DLD1 (cell line): ENCODE results near the gene C1R.
"Not testable (repeated sequence)": the region's sequence is repeated elsewhere in the genome, so short reads cannot be mapped to it uniquely, and the experiment has no call there.

ENCODE experiments used
- in situ Hi-C: cut with HindIII; loops from 2 replicates; pipeline ENCODE4 v1.10.0; 2017; ENCODE audit warnings: low sequenced_read_pairs

The C1R gene

GRCh38 chr12:7045913-7046312 lies 46.3 kb downstream of the C1R start:
- in situ Hi-C loops, result no loop called here

DNA sequence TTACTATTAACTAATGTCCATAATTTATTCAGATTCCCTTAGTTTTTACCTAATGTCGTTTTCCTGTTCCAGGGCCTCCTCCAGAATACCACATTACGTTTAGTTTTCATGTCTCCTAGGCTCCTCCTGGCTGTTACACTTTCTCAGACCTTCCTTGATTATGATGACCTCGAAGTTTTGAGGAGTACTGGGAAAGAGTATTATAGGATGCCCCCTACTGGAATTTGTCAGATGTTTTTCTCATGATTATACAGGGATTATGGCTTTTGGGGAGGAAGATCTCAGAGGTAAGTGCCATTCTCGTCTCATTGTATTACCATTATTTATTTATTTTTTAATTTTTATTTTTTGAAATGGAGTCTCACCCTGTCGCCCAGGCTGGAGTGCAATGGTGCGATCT lies 49.4 kb downstream of the C1R start:
- in situ Hi-C loops, result no loop called here

GRCh38 chr12:7039403-7039802 lies 52.8 kb downstream of the C1R start:
- in situ Hi-C loops, result no loop called here

GRCh38 chr12:7038591-7038990 lies 53.7 kb downstream of the C1R start:
- in situ Hi-C loops, result no loop called here

DNA sequence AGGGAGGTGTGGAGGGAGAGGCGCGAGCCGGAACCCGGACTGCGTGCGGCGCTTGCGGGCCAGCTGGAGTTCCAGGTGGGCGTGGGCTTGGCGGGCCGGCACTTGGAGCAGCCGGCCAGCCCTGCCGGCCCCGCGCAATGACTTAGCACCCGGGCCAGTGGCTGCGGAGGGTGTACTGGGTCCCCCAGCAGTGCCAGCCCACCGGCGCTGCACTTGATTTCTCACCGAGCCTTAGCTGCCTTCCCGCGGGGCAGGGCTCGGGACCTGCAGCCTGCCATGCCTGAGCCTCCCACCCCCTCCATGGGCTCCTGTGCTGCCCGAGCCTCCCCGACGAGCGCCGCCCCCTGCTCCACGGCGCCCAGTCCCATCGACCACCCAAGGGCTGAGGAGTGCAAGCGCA lies 54.8 kb downstream of the C1R start:
- in situ Hi-C loops, result not testable (repeated sequence)

- in situ Hi-C loops, result no loop called here
These were observed 56.8 kb downstream of the C1R start for GRCh38 chr12:7035463-7035862.

DNA sequence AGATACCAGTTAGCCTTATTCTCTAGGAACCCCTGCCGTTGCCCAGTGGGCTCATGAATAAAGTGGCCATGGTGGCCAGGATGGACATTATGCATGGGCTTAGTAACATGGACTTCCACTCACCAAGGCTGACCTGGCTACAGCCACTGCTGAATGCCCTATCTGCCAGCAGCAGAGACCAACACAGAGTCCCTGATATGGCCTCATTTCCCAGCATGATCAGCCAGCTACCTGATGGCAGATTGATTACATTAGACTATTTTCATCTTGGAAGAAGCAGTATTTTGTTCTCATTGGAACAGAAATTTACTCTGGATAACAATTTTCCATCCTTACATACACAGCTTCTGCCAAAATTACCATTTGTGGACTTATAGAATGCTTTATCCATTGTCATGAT lies 57.8 kb downstream of the C1R start:
- in situ Hi-C loops, result no loop called here

GRCh38 chr12:7032990-7033389 lies 59.3 kb downstream of the C1R start:
- in situ Hi-C loops, result no loop called here

DNA sequence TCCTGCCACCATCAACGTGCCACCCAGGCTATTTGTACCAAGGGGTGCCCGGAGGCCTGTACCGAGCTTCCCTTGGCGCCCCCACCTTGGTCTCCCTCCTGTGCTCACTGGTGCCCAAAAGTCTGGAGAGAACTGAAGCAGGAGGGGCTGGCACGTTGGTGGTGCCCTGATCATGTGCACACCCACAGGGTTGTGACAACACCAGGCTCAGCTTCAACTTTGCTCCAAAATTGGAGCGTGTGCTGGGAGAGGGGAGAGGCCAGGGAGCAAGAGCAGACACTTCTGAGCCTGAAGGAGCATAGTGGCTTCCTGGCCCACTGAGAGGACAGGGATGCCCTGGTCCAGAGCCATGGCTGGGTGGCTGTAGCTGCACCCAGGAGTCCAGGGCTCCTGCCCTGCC lies 60.9 kb downstream of the C1R start:
- in situ Hi-C loops, result no loop called here
